Loucy (cell line): ENCODE measurements around the gene SH3RF1.

Experiments used
- H2AFZ ChIP-seq: fragments of 200-600 bp; sonication (generic); 2 replicates; pipeline ENCODE4 v1.6.0; 2016; ENCODE audit warnings: antibody characterized with exemption, mild to moderate bottlenecking, low read length, moderate library complexity
- H3F3A ChIP-seq: fragments of 200-600 bp; 2 replicates; pipeline ENCODE4 v1.6.0; 2016; ENCODE audit warnings: antibody characterized with exemption, low read depth, mild to moderate bottlenecking
- H3K27me3 ChIP-seq: fragments of 200-600 bp; sonication (generic); 2 replicates; pipeline ENCODE4 v1.6.1; 2014; ENCODE audit warnings: low read length, mild to moderate bottlenecking; ENCODE audit not compliant: insufficient read depth, poor library complexity, severe bottlenecking
- H3K36me3 ChIP-seq: fragments of 200-600 bp; sonication (generic); 2 replicates; pipeline ENCODE4 v1.6.1; 2016; ENCODE audit warnings: low read length; ENCODE audit not compliant: insufficient read depth
- H3K4me1 ChIP-seq: fragments of 200-600 bp; sonication (generic); 2 replicates; pipeline ENCODE4 v1.5.1; 2014; ENCODE audit warnings: low read length, mild to moderate bottlenecking; ENCODE audit not compliant: insufficient read depth, poor library complexity, severe bottlenecking
- H3K4me2 ChIP-seq: fragments of 200-600 bp; sonication (generic); 2 replicates; pipeline ENCODE4 v1.6.0; 2014; ENCODE audit warnings: antibody characterized with exemption, low read length, low read depth, mild to moderate bottlenecking; ENCODE audit not compliant: poor library complexity, severe bottlenecking
- H3K4me3 ChIP-seq: fragments of 200-600 bp; sonication (generic); 2 replicates; pipeline ENCODE4 v1.5.1; 2014; ENCODE audit warnings: low read length, mild to moderate bottlenecking, mixed read lengths; ENCODE audit not compliant: poor library complexity, severe bottlenecking
- H3K79me2 ChIP-seq: fragments of 200-600 bp; sonication (generic); 2 replicates; pipeline ENCODE4 v1.6.1; 2014; ENCODE audit warnings: low read length; ENCODE audit not compliant: insufficient read depth
- H3K9ac ChIP-seq: fragments of 200-600 bp; sonication (generic); 2 replicates; pipeline ENCODE4 v1.6.0; 2014; ENCODE audit warnings: mild to moderate bottlenecking, low read depth, low read length, moderate library complexity; ENCODE audit not compliant: poor library complexity, severe bottlenecking
- H3K9me2 ChIP-seq: fragments of 200-600 bp; sonication (generic); replicated peaks from 2 replicates; pipeline ENCODE4 v1.6.1; 2016; ENCODE audit warnings: low read depth, low read length, mixed read lengths
- H3K9me3 ChIP-seq: fragments of 200-600 bp; sonication (generic); 2 replicates; pipeline ENCODE4 v1.6.1; 2014; ENCODE audit warnings: mild to moderate bottlenecking, antibody characterized with exemption, low read length, low read depth; ENCODE audit not compliant: insufficient read depth
- H4K20me1 ChIP-seq: fragments of 200-600 bp; sonication (generic); 2 replicates; pipeline ENCODE4 v1.6.0; 2014; ENCODE audit warnings: antibody characterized with exemption, low read length, mild to moderate bottlenecking; ENCODE audit not compliant: insufficient read depth, poor library complexity, severe bottlenecking
- EZH2phosphoT487 ChIP-seq: fragments of 200-600 bp; IDR thresholded peaks from 2 replicates; pipeline ENCODE4 v1.6.1; 2018; ENCODE audit warnings: antibody characterized with exemption, mild to moderate bottlenecking, moderate library complexity, borderline replicate concordance
- TF ChIP-seq, protein P1 (sequence below): fragments of 200-600 bp; sonication (generic); conservative IDR thresholded peaks from 2 replicates; pipeline ENCODE4 v1.5.1; 2014; ENCODE audit warnings: mild to moderate bottlenecking, antibody characterized with exemption, low read length

The SH3RF1 gene

GRCh38 chr4:169060391-169061091 is 210.2 kb downstream of the SH3RF1 start:
- Histone ChIP-seq H3K4me1 (no peaks in the 10 kb centered on the region), H3F3A (no peaks in the 10 kb centered on the region), H3K4me2 (no peak overlapping the region), H3K9me3 (no peaks in the 10 kb centered on the region), H3K36me3 (no peaks in the 10 kb centered on the region), H4K20me1 (no peaks in the 10 kb centered on the region), H2AFZ (no peak overlapping the region), H3K27me3 (no peaks in the 10 kb centered on the region), H3K4me3 (no peak overlapping the region), H3K79me2 (no peaks in the 10 kb centered on the region), H3K9me2 (no peaks in the 10 kb centered on the region), H3K9ac (no peak overlapping the region)
- TF ChIP-seq EZH2phosphoT487 = no peak
- TF ChIP-seq, protein P1, sequence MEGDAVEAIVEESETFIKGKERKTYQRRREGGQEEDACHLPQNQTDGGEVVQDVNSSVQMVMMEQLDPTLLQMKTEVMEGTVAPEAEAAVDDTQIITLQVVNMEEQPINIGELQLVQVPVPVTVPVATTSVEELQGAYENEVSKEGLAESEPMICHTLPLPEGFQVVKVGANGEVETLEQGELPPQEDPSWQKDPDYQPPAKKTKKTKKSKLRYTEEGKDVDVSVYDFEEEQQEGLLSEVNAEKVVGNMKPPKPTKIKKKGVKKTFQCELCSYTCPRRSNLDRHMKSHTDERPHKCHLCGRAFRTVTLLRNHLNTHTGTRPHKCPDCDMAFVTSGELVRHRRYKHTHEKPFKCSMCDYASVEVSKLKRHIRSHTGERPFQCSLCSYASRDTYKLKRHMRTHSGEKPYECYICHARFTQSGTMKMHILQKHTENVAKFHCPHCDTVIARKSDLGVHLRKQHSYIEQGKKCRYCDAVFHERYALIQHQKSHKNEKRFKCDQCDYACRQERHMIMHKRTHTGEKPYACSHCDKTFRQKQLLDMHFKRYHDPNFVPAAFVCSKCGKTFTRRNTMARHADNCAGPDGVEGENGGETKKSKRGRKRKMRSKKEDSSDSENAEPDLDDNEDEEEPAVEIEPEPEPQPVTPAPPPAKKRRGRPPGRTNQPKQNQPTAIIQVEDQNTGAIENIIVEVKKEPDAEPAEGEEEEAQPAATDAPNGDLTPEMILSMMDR = no peak

DNA sequence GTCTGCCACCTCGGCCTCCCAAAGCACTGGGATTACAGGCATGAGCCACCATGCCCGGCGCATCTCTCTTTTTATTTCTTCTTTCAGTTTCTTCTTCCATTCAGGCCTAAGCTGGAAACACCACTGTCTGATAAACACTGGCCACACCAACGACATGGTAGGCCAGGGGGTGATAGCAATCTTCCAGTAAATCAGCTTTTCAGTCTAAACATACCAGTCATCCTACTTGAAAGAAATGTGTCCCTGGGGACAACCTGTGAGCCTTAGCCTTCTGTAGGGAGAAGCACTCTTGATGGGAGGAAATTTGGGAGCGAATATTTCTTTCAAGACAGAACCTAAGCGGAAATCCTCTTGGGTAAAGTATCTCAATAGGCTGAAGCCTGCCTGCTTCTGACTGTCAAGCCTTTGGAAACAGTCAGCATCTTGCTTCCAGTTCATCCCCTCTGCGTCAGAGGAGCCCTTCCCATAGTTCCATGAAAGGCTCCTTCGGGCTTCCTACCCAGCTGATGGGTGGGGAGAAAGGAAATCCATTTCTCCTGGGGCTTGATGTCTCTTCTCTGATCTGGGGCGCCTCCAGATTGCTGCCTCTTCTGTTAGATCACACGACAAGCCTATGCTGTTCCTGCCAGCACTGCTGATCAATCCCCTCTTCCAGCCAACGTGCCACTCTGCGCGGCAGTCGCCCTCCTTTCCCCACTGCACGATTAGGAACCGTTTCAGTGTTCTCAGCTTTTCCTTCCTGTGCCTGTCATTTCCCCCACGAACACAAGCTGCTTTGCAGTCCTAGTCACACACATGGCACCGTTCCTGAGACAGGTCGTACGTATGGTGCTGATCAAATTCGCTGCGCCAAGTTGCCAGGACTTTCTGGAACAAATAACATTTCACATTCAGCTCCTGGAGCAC is 211.2 kb downstream of the SH3RF1 start:
- H3K36me3 ChIP-seq = no peaks in the 10 kb centered on the region
- no peaks in the 10 kb centered on the region for H3K4me1 ChIP-seq
- no peaks in the 10 kb centered on the region for H3K79me2 ChIP-seq
- H3K4me3 ChIP-seq = no peak overlapping the region
- H3K9ac ChIP-seq = no peak overlapping the region
- no peaks in the 10 kb centered on the region for H3F3A ChIP-seq
- no peaks in the 10 kb centered on the region for H3K27me3 ChIP-seq
- H4K20me1 ChIP-seq = no peaks in the 10 kb centered on the region
- no peak for TF ChIP-seq EZH2phosphoT487
- TF ChIP-seq, protein P1 = no peak
- H3K4me2 ChIP-seq = no peak overlapping the region
- no peak overlapping the region for H2AFZ ChIP-seq
- H3K9me3 ChIP-seq = no peaks in the 10 kb centered on the region
- H3K9me2 ChIP-seq = no peaks in the 10 kb centered on the region

DNA sequence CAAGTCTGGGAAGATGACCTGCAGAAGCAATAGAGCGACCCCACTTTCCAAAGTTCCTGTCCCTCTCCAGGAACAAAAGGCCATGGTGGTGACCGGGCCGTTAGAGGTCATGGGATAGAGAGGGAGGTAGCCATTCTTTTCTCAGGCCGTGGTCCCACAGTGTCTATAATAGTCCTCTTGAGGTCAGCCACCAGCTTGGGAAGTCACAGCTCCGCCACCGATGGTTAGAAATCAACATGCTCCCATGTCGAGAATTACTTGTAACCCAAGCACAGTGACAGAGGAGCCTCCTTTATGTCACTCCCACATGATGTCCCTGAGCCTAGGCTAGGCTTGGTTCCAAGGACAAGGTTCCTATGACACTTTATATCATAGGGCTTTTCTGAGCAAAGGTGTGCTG is 212.4 kb downstream of the SH3RF1 start:
- no peaks in the 10 kb centered on the region for H3K9me3 ChIP-seq
- no peaks in the 10 kb centered on the region for H3F3A ChIP-seq
- H3K36me3 ChIP-seq = no peaks in the 10 kb centered on the region
- no peak overlapping the region for H2AFZ ChIP-seq
- no peak overlapping the region for H3K4me2 ChIP-seq
- H3K79me2 ChIP-seq = no peaks in the 10 kb centered on the region
- no peak overlapping the region for H3K4me3 ChIP-seq
- no peaks in the 10 kb centered on the region for H4K20me1 ChIP-seq
- no peak overlapping the region for H3K9ac ChIP-seq
- TF ChIP-seq, protein P1 = no peak
- no peak for TF ChIP-seq EZH2phosphoT487
- H3K9me2 ChIP-seq = no peaks in the 10 kb centered on the region
- no peaks in the 10 kb centered on the region for H3K4me1 ChIP-seq
- no peaks in the 10 kb centered on the region for H3K27me3 ChIP-seq
